HCT116 (cell line): ENCODE results near the gene TMEM161B. TPM values are rescaled to one million over a fixed set of nuclear protein-coding genes. Genes with fewer than 3 reads are reported as not detected.

Experiments
- ATAC-seq: fragments of 200-7000 bp; cut with Tn5 transposase; 2 replicates; pipeline ENCODE4 v1.9.1; 2020; ENCODE audit warnings: mild to moderate bottlenecking, moderate library complexity
- BruUV-seq: library from RNA; stranded (reverse); fragments of 400-500 nt; replicated peaks from 2 replicates; lab custom pipeline; 2021; lab: Mats Ljungman, UMichigan
- CTCF ChIA-PET: fragments of 300-600 bp; sonication (Branson Sonifier 250); formaldehyde crosslinking; loops from one replicate; lab custom pipeline; 2021; ENCODE audit warnings: antibody characterized with exemption; lab: Charles Lee
- POLR2A ChIA-PET: fragments of 300-600, 350-600 bp; sonication (Branson Sonifier 250); formaldehyde crosslinking; loops from one replicate; lab custom pipeline; 2021; ENCODE audit warnings: antibody characterized with exemption; lab: Charles Lee
- RAD21 ChIA-PET, 2 experiments: fragments of 300-600 bp; sonication (Branson Sonifier 250); formaldehyde crosslinking; loops; one replicate each; lab custom pipeline; 2023; ENCODE audit warnings: low total read pairs in 2 of 2; ENCODE audit not compliant: uncharacterized antibody in 2 of 2, unreplicated experiment in 2 of 2, low non-redundant PET in 1 of 2; lab: Charles Lee
- DNase-seq: peaks from one replicate; pipeline ENCODE4 v3.0.0-alpha.2; 2010; ENCODE audit warnings: low read depth, low spot score
- H2AFZ ChIP-seq: fragments of 200-600 bp; shearing (Covaris generic), sonication (generic); 2 replicates; pipeline ENCODE4 v1.6.1; 2017; ENCODE audit warnings: low read depth, mixed run types, mixed read lengths, antibody characterized with exemption, low read length; ENCODE audit not compliant: poor library complexity, severe bottlenecking
- H3K27ac ChIP-seq: 2 replicates; pipeline ENCODE4 v1.5.1; 2012; ENCODE audit warnings: low read depth, low read length
- H3K27me3 ChIP-seq: fragments of 200-600 bp; sonication (generic); 2 replicates; pipeline ENCODE4 v1.6.1; 2016; ENCODE audit warnings: mixed run types, low read length, mixed read lengths; ENCODE audit not compliant: insufficient read depth
- H3K36me3 ChIP-seq, 2 experiments: fragments of 200-500 bp in 1 of 2; fragments of 200-600 bp in 1 of 2; sonication (Bioruptor generic) in 1 of 2; sonication (generic) in 1 of 2; 2 replicates each; pipeline versions ENCODE4 v1.5.1 to v1.6.1; 2014 to 2016; ENCODE audit warnings: low read length in 2 of 2, inconsistent platforms in 1 of 2, mixed read lengths in 1 of 2, mixed run types in 1 of 2; ENCODE audit not compliant: insufficient read depth in 2 of 2, control insufficient read depth in 1 of 2
- H3K4me1 ChIP-seq, 2 experiments: fragments of 200-600 bp in 1 of 2; sonication (generic) in 1 of 2; 2 replicates each; pipeline versions ENCODE4 v1.5.1 to v1.6.1; 2012 to 2017; ENCODE audit warnings: low read length in 2 of 2, inconsistent platforms in 1 of 2, mild to moderate bottlenecking in 1 of 2, mixed read lengths in 1 of 2, mixed run types in 1 of 2, moderate library complexity in 1 of 2; ENCODE audit not compliant: insufficient read depth in 2 of 2, control insufficient read depth in 1 of 2
- H3K4me2 ChIP-seq: fragments of 200-600 bp; sonication (generic); 2 replicates; pipeline ENCODE4 v1.6.1; 2017; ENCODE audit warnings: mixed run types, low read length, mixed read lengths
- H3K4me3 ChIP-seq, 2 experiments: fragments of 200-600 bp in 1 of 2; sonication (generic) in 1 of 2; replicated peaks in 1 of 2; 2 replicates each; pipeline ENCODE4 v1.5.1; 2011 to 2016; ENCODE audit warnings: low read length in 2 of 2, control low read depth in 1 of 2, low read depth in 1 of 2, mild to moderate bottlenecking in 1 of 2, mixed read lengths in 1 of 2, mixed run types in 1 of 2
- H3K79me2 ChIP-seq: fragments of 200-600 bp; sonication (generic); 2 replicates; pipeline ENCODE4 v1.6.1; 2017; ENCODE audit warnings: mild to moderate bottlenecking, mixed run types, low read length, moderate library complexity, mixed read lengths; ENCODE audit not compliant: insufficient read depth
- H3K9ac ChIP-seq: fragments of 200-600 bp; sonication (generic); 2 replicates; pipeline ENCODE4 v1.6.1; 2016; ENCODE audit warnings: low read length, mixed read lengths
- H3K9me2 ChIP-seq: fragments of 200-600 bp; sonication (generic), shearing (Covaris generic); 2 replicates; pipeline ENCODE4 v1.6.1; 2017; ENCODE audit warnings: mixed run types, mild to moderate bottlenecking, moderate library complexity; ENCODE audit not compliant: insufficient read depth
- H3K9me3 ChIP-seq, 2 experiments: fragments of 200-500 bp in 1 of 2; fragments of 200-600 bp in 1 of 2; sonication (Bioruptor generic) in 1 of 2; sonication (generic) in 1 of 2; 2 replicates each; pipeline ENCODE4 v1.6.1; 2014 to 2017; ENCODE audit warnings: low read length in 2 of 2, mixed read lengths in 2 of 2, inconsistent platforms in 1 of 2, low read depth in 1 of 2, mild to moderate bottlenecking in 1 of 2, mixed run types in 1 of 2, moderate library complexity in 1 of 2; ENCODE audit not compliant: control insufficient read depth in 1 of 2, insufficient read depth in 1 of 2
- H4K20me1 ChIP-seq: fragments of 200-600 bp; sonication (generic), shearing (Covaris generic); 2 replicates; pipeline ENCODE4 v1.6.1; 2017; ENCODE audit warnings: mixed run types, mild to moderate bottlenecking, moderate library complexity; ENCODE audit not compliant: insufficient read depth
- CBX3 ChIP-seq: IDR thresholded peaks from 2 replicates; pipeline ENCODE4 v1.6.1; 2012; ENCODE audit warnings: low read depth
- CEBPB ChIP-seq: IDR thresholded peaks from 2 replicates; pipeline ENCODE4 v1.6.1; 2012; ENCODE audit warnings: low read depth
- EGR1 ChIP-seq: IDR thresholded peaks from 2 replicates; pipeline ENCODE4 v1.6.1; 2012; ENCODE audit warnings: low read depth
- EZH2phosphoT487 ChIP-seq: fragments of 200-600 bp; IDR thresholded peaks from 2 replicates; pipeline ENCODE4 v1.6.1; 2018; ENCODE audit warnings: antibody characterized with exemption, borderline replicate concordance
- FOSL1 ChIP-seq: IDR thresholded peaks from 2 replicates; pipeline ENCODE4 v1.6.1; 2012; ENCODE audit warnings: low read depth
- POLR2A ChIP-seq: IDR thresholded peaks from 2 replicates; pipeline ENCODE4 v1.7.0; 2011; ENCODE audit warnings: borderline replicate concordance; ENCODE audit not compliant: insufficient read depth, insufficient read length; ENCODE audit errors: extremely low read depth
- RAD21 ChIP-seq: IDR thresholded peaks from 2 replicates; pipeline ENCODE4 v1.6.1; 2012; ENCODE audit warnings: low read depth, mild to moderate bottlenecking
- SIN3A ChIP-seq: IDR thresholded peaks from 2 replicates; pipeline ENCODE4 v1.6.1; 2012; ENCODE audit warnings: low read depth
- SP1 ChIP-seq: IDR thresholded peaks from 2 replicates; pipeline ENCODE4 v1.6.1; 2012; ENCODE audit warnings: low read depth
- SRF ChIP-seq: IDR thresholded peaks from 2 replicates; pipeline ENCODE4 v1.6.1; 2012; ENCODE audit warnings: low read depth
- TCF7L2 ChIP-seq: IDR thresholded peaks from 2 replicates; pipeline ENCODE4 v1.7.0; 2011; ENCODE audit warnings: borderline replicate concordance, inconsistent platforms; ENCODE audit not compliant: insufficient read depth, insufficient read length; ENCODE audit errors: extremely low read depth
- ZFX ChIP-seq: fragments of 450-650 bp; IDR thresholded peaks from 2 replicates; pipeline ENCODE4 v1.6.1; 2017
- ZNF274 ChIP-seq: fragments of 200-500 bp; sonication (Bioruptor generic); IDR thresholded peaks from 2 replicates; pipeline ENCODE4 v1.6.1; 2014; ENCODE audit warnings: mild to moderate bottlenecking, low read depth, low read length, inconsistent platforms
- intact Hi-C: fragments of 100-400 bp; cut with micrococcal nuclease; formaldehyde crosslinking; loops from 2 replicates; pipeline ENCODE4 v1.10.0; 2022
- total RNA-seq: library from RNA; stranded (reverse); gene quantifications from one replicate; pipeline ENCODE4 v1.2.1, GENCODE V29; 2021; ENCODE audit not compliant: unreplicated experiment
- TF ChIP-seq, protein P1 (sequence below): IDR thresholded peaks from 2 replicates; pipeline ENCODE4 v1.6.1; 2011; ENCODE audit warnings: mild to moderate bottlenecking, low read length, moderate library complexity; ENCODE audit not compliant: insufficient replicate concordance; ENCODE audit errors: extremely low read depth
- TF ChIP-seq, protein P2 (sequence below): IDR thresholded peaks from 2 replicates; pipeline ENCODE4 v1.6.1; 2012
- TF ChIP-seq, protein P3 (sequence below): IDR thresholded peaks from 2 replicates; pipeline ENCODE4 v1.6.1; 2012

The TMEM161B gene
- total RNA-seq, 1 experiment from 2014 or later: 22.1 TPM

DNA sequence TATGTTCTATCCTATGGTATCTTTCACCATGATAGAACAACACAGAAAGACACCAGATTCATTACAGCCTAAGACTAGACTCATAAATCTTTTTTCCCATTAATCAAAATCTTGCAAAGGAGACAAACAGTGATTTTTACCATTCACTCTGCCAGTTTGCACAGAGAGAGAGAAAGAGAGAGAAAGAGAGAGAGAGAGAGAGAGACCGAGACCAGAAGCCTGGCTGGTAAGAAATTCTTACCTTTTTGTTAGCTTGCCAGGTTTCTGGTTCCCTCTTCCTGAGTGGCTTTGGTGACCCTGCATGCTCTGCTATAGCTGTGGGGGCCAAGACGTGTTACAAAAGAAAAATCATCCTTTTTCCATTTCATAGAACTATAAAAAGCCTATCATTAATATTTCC, 18.6 kb downstream of the TMEM161B start:
- ATAC-seq: no peak
- H3K79me2 ChIP-seq: peaks cover 99% of the 10 kb centered on the region
- TF ChIP-seq SP1: no peak
- TF ChIP-seq CEBPB: no peak
- TF ChIP-seq, protein P1, sequence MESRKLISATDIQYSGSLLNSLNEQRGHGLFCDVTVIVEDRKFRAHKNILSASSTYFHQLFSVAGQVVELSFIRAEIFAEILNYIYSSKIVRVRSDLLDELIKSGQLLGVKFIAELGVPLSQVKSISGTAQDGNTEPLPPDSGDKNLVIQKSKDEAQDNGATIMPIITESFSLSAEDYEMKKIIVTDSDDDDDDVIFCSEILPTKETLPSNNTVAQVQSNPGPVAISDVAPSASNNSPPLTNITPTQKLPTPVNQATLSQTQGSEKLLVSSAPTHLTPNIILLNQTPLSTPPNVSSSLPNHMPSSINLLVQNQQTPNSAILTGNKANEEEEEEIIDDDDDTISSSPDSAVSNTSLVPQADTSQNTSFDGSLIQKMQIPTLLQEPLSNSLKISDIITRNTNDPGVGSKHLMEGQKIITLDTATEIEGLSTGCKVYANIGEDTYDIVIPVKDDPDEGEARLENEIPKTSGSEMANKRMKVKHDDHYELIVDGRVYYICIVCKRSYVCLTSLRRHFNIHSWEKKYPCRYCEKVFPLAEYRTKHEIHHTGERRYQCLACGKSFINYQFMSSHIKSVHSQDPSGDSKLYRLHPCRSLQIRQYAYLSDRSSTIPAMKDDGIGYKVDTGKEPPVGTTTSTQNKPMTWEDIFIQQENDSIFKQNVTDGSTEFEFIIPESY: no peak
- no peak for TF ChIP-seq EZH2phosphoT487
- no peaks in the 10 kb centered on the region for H3K9me2 ChIP-seq
- ChIA-PET CTCF (no interaction called here), RAD21 (no interaction called here), POLR2A (no interaction called here)
- no peak overlapping the region for H2AFZ ChIP-seq
- H4K20me1 ChIP-seq: no peaks in the 10 kb centered on the region; the same call in 1 of the 2 replicates
- no peaks in the 10 kb centered on the region for H3K9me3 ChIP-seq
- no TSS peak for BruUV-seq
- no peaks in the 10 kb centered on the region for H3K27me3 ChIP-seq
- intact Hi-C loops: no loop called here
- H3K4me2 ChIP-seq: no peak overlapping the region
- no peaks in the 10 kb centered on the region for H3K36me3 ChIP-seq
- DNase-seq: no peak
- peaks cover 0 to 3% of the 10 kb centered on the region in 2 experiments; a peak in 1 of 4 replicates for H3K4me1 ChIP-seq
- H3K4me3 ChIP-seq: no peak overlapping the region
- H3K9ac ChIP-seq: no peak overlapping the region
- H3K27ac ChIP-seq: no peak overlapping the region

DNA sequence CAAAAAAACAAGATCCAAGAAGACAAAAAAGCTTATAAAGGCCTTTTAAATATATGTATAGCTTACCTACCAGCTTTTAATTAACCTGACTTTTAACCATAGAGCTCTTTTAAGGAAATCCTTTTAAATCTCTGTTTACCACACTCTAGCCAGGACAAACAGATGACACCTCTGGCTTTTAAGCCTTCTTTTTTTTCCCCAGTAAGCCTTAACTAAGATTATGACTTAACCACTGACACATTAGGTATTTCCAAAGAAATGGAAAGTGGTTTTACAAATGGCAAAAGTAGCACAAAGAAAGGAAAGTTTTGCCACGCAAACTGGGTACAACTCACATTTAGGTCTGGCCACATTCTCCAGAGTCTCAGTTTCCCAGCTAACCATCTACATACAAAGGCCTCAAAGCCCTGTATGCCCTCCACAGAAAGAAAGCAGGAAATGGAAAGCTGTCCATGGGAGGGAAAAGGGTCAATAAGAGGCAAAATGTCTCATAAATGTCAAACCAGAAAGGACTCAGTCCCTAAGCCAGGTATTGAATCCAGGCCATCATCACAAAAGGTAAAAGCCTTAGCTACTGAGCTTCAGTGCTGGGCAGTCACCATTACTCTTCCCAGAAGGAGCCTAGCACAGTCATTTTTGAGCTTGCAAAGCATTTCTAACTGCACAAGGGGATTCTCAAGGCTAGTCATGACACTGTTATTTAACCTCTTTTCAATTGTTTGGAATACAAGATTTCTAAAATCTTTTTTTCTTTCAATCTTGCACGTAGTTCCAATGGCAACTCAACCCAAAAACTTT, 19.7 kb downstream of the TMEM161B start:
- H3K9me3 ChIP-seq: no peaks in the 10 kb centered on the region
- intact Hi-C loops: no loop called here
- DNase-seq: no peak
- no peaks in the 10 kb centered on the region for H3K9me2 ChIP-seq
- no peak overlapping the region for H2AFZ ChIP-seq
- H3K4me1 ChIP-seq: peaks cover 0 to 3% of the 10 kb centered on the region in 2 experiments; a peak in 1 of 4 replicates
- no peaks in the 10 kb centered on the region for H3K36me3 ChIP-seq
- H3K4me2 ChIP-seq: no peak overlapping the region
- H3K4me3 ChIP-seq: no peak overlapping the region
- no peak overlapping the region for H3K27ac ChIP-seq
- RAD21 ChIA-PET: no interaction called here
- no peak overlapping the region for H3K9ac ChIP-seq
- no TSS peak for BruUV-seq
- CTCF ChIA-PET: no interaction called here
- POLR2A ChIA-PET: no interaction called here
- peaks cover 99% of the 10 kb centered on the region for H3K79me2 ChIP-seq
- no peaks in the 10 kb centered on the region for H3K27me3 ChIP-seq
- H4K20me1 ChIP-seq: no peaks in the 10 kb centered on the region; the same call in 1 of the 2 replicates
- no peak for ATAC-seq
- TF ChIP-seq SRF (no peak), ZNF274 (no peak), EZH2phosphoT487 (no peak), RAD21 (no peak), SIN3A (no peak), POLR2A (no peak), CBX3 (no peak), EGR1 (no peak), TCF7L2 (no peak), FOSL1 (no peak), CEBPB (no peak), ZFX (no peak), SP1 (no peak)
- TF ChIP-seq, protein P2, sequence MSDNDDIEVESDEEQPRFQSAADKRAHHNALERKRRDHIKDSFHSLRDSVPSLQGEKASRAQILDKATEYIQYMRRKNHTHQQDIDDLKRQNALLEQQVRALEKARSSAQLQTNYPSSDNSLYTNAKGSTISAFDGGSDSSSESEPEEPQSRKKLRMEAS: no peak
- TF ChIP-seq, protein P1: no peak
- TF ChIP-seq, protein P3, sequence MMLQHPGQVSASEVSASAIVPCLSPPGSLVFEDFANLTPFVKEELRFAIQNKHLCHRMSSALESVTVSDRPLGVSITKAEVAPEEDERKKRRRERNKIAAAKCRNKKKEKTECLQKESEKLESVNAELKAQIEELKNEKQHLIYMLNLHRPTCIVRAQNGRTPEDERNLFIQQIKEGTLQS: no peak
